Testis (tissue), 2 donors: ENCODE measurements around the gene TSSK2.

Source experiments
- POLR2A ChIP-seq: fragments of 450-650 bp; IDR thresholded peaks from one replicate; pipeline ENCODE4 v1.6.1; 2017; ENCODE audit warnings: antibody characterized with exemption, mild to moderate bottlenecking, moderate library complexity
- TF ChIP-seq, protein P1 (sequence below), 3 experiments: fragments of 450-650 bp in 2 of 3; fragments of 200-600 bp in 1 of 3; sonication (generic) in 1 of 3; IDR thresholded peaks; one replicate each; pipeline ENCODE4 v1.5.1; 2016 to 2019; ENCODE audit warnings: antibody characterized with exemption in 3 of 3, mild to moderate bottlenecking in 2 of 3, moderate library complexity in 1 of 3

DNA sequence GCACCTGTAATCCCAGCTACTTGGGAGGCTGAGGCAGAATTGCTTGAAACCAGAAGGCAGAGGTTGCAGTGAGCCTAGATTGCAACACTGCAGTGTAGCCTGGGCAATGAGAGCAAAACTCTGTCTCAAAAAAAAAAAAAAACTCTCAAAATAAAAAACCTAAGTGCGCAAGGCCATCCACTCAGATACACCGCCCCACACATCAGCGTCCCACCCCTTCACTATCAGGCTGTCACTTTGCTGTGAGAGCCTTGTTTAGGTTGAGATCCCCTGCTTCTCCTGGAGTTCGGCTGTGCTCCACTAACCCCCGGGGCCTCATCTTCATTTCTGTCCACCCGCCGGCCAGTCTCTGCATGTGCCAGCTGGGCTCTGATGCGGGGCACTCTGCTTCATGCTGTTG is 35.3 kb downstream of the TSSK2 start:
- TF ChIP-seq, protein P1, sequence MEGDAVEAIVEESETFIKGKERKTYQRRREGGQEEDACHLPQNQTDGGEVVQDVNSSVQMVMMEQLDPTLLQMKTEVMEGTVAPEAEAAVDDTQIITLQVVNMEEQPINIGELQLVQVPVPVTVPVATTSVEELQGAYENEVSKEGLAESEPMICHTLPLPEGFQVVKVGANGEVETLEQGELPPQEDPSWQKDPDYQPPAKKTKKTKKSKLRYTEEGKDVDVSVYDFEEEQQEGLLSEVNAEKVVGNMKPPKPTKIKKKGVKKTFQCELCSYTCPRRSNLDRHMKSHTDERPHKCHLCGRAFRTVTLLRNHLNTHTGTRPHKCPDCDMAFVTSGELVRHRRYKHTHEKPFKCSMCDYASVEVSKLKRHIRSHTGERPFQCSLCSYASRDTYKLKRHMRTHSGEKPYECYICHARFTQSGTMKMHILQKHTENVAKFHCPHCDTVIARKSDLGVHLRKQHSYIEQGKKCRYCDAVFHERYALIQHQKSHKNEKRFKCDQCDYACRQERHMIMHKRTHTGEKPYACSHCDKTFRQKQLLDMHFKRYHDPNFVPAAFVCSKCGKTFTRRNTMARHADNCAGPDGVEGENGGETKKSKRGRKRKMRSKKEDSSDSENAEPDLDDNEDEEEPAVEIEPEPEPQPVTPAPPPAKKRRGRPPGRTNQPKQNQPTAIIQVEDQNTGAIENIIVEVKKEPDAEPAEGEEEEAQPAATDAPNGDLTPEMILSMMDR (IDR thresholded peaks at IDR 0.05), result no peak
- no peak for TF ChIP-seq POLR2A
